Colonic mucosa (tissue), 4 donors: ENCODE results near the gene MINDY3. TPM values are rescaled to one million over a fixed set of nuclear protein-coding genes. Genes with fewer than 3 reads are reported as not detected.

Source experiments
- DNase-seq: peaks from one replicate; pipeline ENCODE4 v3.0.0-alpha.2; 2020
- H3K27ac ChIP-seq: fragments of 200-600 bp; one replicate; pipeline ENCODE4 v1.8.0; 2021
- H3K27me3 ChIP-seq: fragments of 200-600 bp; one replicate; pipeline ENCODE4 v1.8.0; 2021
- H3K36me3 ChIP-seq: fragments of 200-600 bp; one replicate; pipeline ENCODE4 v1.8.0; 2021
- H3K4me1 ChIP-seq: fragments of 200-600 bp; one replicate; pipeline ENCODE4 v1.8.0; 2021; ENCODE audit warnings: mild to moderate bottlenecking
- H3K4me3 ChIP-seq: fragments of 200-600 bp; one replicate; pipeline ENCODE4 v1.8.0; 2021
- H3K9ac ChIP-seq, 2 donors: one replicate each; pipeline ENCODE4 v1.7.0; 2013; ENCODE audit warnings: control low read depth in 2 of 2, low read depth in 2 of 2, low read length in 2 of 2
- H3K9me3 ChIP-seq: fragments of 200-600 bp; one replicate; pipeline ENCODE4 v1.8.0; 2021
- CTCF ChIP-seq: fragments of 200-600 bp; IDR thresholded peaks from one replicate; pipeline ENCODE4 v1.8.0; 2022; ENCODE audit warnings: antibody characterized with exemption, mild to moderate bottlenecking
- intact Hi-C: fragments of 100-400 bp; cut with DNase I; formaldehyde crosslinking; loops from one replicate; pipeline ENCODE4 v1.14.1; 2022
- total RNA-seq, 2 donors: library from RNA; stranded (reverse); fragmentation: NEBNext Ultra II Directional in 1 of 2; extraction: Animal tissue kit (Norgen Biotek cat#: 25700) in 1 of 2; gene quantifications; one replicate each; pipeline ENCODE4 v1.2.1, GENCODE V29; 2021
- donor health status: healthy.
- donor health status: DM: no; HTN: no; CAD: no.
- donor health status: DM: no; HTN: no; CAD: no.

MINDY3 gene
- total RNA-seq, 2 donors from 2014 or later: 23.0 to 25.6 TPM

- no peak overlapping the region for H3K9ac ChIP-seq
- intact Hi-C loops: no loop called here
- TF ChIP-seq CTCF: no peak
These were observed 30.8 kb downstream of the MINDY3 start for GRCh38 chr10:15829495-15829894.

GRCh38 chr10:15824498-15824897, 35.8 kb downstream of the MINDY3 start:
- Histone ChIP-seq H3K27ac (no peak overlapping the region), H3K36me3 (peaks cover 2% of the 10 kb centered on the region), H3K27me3 (no peaks in the 10 kb centered on the region), H3K9ac (no peak overlapping the region), H3K9me3 (no peaks in the 10 kb centered on the region), H3K4me1 (no peaks in the 10 kb centered on the region), H3K4me3 (no peak overlapping the region)
- intact Hi-C loops: no loop called here
- peak; percentile 39 for TF ChIP-seq CTCF
- no peak for DNase-seq

More at GRCh38 chr10:15829495-15829894, 30.8 kb downstream of the MINDY3 start:
- Histone ChIP-seq H3K4me1 (no peaks in the 10 kb centered on the region), H3K9me3 (no peaks in the 10 kb centered on the region), H3K4me3 (no peak overlapping the region), H3K27me3 (no peaks in the 10 kb centered on the region), H3K36me3 (no peaks in the 10 kb centered on the region), H3K27ac (no peak overlapping the region)
- no peak for DNase-seq

- H3K9ac ChIP-seq: no peak overlapping the region
- no peak for DNase-seq
- H3K27ac ChIP-seq: no peak overlapping the region
- H3K36me3 ChIP-seq: peaks cover 2% of the 10 kb centered on the region
- no peak for TF ChIP-seq CTCF
- H3K4me3 ChIP-seq: no peak overlapping the region
- no peaks in the 10 kb centered on the region for H3K4me1 ChIP-seq
- H3K27me3 ChIP-seq: no peaks in the 10 kb centered on the region
- H3K9me3 ChIP-seq: no peaks in the 10 kb centered on the region
- intact Hi-C loops: no loop called here
These were observed 38.2 kb downstream of the MINDY3 start for GRCh38 chr10:15822131-15822530.

- Histone ChIP-seq H3K4me1 (no peaks in the 10 kb centered on the region), H3K27me3 (no peaks in the 10 kb centered on the region), H3K9me3 (no peaks in the 10 kb centered on the region), H3K27ac (no peak overlapping the region), H3K4me3 (no peak overlapping the region), H3K36me3 (peaks cover 2% of the 10 kb centered on the region), H3K9ac (no peak overlapping the region)
- DNase-seq: no peak
- TF ChIP-seq CTCF: no peak
- intact Hi-C loops: no loop called here
These were observed 39.1 kb downstream of the MINDY3 start for GRCh38 chr10:15821046-15821683.

- Histone ChIP-seq H3K9ac (no peak overlapping the region), H3K27me3 (no peaks in the 10 kb centered on the region), H3K4me3 (no peak overlapping the region), H3K9me3 (no peaks in the 10 kb centered on the region), H3K27ac (no peak overlapping the region), H3K4me1 (no peaks in the 10 kb centered on the region), H3K36me3 (no peaks in the 10 kb centered on the region)
- no peak for DNase-seq
- intact Hi-C loops: loop anchor here (5.0 kb wide), 1 partner anchor 385 kb away; no protein-coding TSS in a partner anchor
- TF ChIP-seq CTCF: no peak
These were observed 42.8 kb downstream of the MINDY3 start for GRCh38 chr10:15817409-15818046.
